ENCODE data around the gene ZNF525. TPM values are rescaled to one million over a fixed set of nuclear protein-coding genes. Genes with fewer than 3 reads are reported as not detected.
A peak's percentile ranks its signal among the peaks of the same experiment; 100 is the strongest.
"Not testable (repeated sequence)": the region's sequence is repeated elsewhere in the genome, so short reads cannot be mapped to it uniquely, and the experiment has no call there.

Gene ZNF525
- total RNA-seq, 4 donors from 2014 or later = 9.2 to 14.5 (median 11.8) TPM

DNA sequence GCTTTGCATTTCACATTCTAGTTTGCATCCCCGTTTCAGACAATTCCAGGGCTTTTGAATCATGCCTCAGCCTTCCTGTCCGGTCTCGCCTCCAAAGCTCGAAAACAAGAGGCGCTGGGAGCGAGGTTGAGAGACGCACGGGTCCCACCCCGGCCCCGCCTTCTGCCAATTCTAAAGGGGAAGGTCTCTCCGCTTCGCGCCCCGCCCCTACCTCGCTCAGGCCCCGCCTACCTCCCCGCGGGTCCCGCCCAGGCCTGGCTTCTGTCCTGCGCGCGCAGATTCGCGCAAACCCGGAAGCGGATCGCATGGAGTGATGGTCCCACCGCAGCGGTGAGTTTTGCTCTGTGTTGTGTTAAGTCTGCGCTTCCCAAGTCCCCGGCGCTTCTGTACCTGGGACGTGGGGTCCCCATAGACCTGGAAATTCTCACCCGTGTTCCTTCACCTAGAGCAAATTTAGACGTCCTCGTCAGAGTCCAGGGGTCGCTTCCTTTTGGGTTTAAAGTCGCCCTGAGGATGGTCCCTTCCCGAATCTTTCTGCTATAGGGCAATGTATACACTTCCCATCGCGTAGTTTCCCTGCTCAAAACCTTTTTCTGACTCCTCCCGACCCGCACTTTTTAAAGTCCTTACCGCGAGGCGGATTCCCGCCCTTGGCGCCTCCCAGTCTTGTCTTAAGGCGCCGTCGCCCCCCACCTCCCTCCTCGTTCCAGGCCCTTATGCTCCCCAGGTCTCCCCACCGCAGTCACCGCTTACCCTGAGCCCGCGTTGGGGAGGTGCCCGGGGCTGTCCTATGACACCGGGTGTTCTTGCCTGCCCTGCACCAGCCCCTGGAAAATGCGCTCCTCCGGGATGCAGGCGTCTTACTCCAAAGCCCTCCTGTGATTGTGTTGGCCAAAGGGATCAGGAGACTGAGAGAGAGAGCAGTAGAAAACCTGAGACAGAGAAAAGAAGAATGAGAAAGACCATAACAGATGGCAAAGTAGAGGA is 31.7 kb upstream of the ZNF525 start, which contains the start of gene ZNF845:
TSS of gene ZNF845 (plus strand) at position 287 of the 987 bp plus-strand sequence. CDS start 7,559 bp downstream, outside the sequence.
- H3K4me1 ChIP-seq = peaks cover 0 to 18% (median 3%) of the 10 kb centered on the region in 3 donors
- peaks cover 0 to 14% of the 10 kb centered on the region in 2 donors for H3K36me3 ChIP-seq
- peak within 1 kb of the TSS; percentile 51 to 85 (median 82) for H3K27ac ChIP-seq
- 0% methylated on average over 8 to 24 of the region's 61 CpGs for WGBS, 2 donors (ENCODE audit: low coverage in 1 of 2)
- H3K27me3 ChIP-seq = peaks cover 5% of the 10 kb centered on the region
- peak within 1 kb of the TSS; percentile 68 for H3K4me3 ChIP-seq
- ATAC-seq = peak; percentile 100
- TF ChIP-seq POLR2AphosphoS5 (IDR thresholded peaks at IDR 0.05) = peak; percentile 76
- TF ChIP-seq POLR2A (IDR thresholded peaks at IDR 0.05) = peak in 1 of 2 donors; percentile 48
- TF ChIP-seq, protein P1, sequence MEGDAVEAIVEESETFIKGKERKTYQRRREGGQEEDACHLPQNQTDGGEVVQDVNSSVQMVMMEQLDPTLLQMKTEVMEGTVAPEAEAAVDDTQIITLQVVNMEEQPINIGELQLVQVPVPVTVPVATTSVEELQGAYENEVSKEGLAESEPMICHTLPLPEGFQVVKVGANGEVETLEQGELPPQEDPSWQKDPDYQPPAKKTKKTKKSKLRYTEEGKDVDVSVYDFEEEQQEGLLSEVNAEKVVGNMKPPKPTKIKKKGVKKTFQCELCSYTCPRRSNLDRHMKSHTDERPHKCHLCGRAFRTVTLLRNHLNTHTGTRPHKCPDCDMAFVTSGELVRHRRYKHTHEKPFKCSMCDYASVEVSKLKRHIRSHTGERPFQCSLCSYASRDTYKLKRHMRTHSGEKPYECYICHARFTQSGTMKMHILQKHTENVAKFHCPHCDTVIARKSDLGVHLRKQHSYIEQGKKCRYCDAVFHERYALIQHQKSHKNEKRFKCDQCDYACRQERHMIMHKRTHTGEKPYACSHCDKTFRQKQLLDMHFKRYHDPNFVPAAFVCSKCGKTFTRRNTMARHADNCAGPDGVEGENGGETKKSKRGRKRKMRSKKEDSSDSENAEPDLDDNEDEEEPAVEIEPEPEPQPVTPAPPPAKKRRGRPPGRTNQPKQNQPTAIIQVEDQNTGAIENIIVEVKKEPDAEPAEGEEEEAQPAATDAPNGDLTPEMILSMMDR (IDR thresholded peaks at IDR 0.05) = no peak
- H3K9me3 ChIP-seq = peaks cover 0 to 4% (median 0%) of the 10 kb centered on the region in 3 donors

DNA sequence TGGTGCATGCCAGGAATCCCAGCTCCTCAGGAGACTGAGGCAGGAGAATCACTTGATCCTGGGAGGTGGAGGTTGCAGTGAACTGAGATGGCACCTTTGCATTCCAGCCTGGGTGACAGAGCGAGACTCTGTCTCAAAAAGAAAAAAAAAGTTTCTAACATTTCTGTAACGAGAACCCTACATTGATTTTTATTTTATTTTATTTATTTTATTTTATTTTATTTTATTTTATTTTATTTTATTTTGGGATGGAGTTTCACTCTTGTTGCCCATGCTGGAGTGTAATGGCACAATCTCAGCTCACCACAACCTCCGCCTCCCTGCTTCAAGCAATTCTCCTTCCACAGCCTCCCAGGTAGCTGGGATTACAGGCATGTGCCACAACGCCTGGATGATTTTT is 21.1 kb upstream of the ZNF525 start:
- peaks cover 4 to 100% of the 10 kb centered on the region in 2 donors for H3K36me3 ChIP-seq
- ATAC-seq, H3K4me3 ChIP-seq, H3K27me3 ChIP-seq, H3K27ac ChIP-seq, H3K4me1 ChIP-seq: not testable (repeated sequence)
- WGBS, 2 donors (ENCODE audit: low coverage in 1 of 2) = 95 to 100% methylated on average over 1 to 2 of the region's 4 CpGs
- peaks cover 0 to 69% (median 0%) of the 10 kb centered on the region in 3 donors for H3K9me3 ChIP-seq

DNA sequence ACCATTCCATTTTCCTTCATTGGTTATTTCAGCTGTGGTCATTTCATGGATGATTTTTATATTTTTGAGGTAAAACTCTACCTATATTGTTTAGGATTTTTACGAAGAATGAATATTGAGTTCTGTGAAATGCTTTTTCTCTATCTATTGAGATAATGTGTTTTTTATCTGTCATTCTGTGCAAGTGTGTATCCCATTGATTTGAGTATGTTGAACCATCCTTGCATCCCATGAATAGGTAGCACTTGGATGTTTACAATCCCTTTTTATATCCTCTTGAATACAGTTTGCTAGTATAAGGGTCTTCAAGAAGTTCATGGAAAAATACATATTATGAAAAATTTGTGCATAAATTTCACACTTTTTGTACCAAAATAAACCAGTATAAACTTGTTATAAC is 9.8 kb upstream of the ZNF525 start:
- H3K4me3 ChIP-seq = no peak overlapping the region
- no peaks in the 10 kb centered on the region for H3K27me3 ChIP-seq
- H3K9me3 ChIP-seq = peaks cover 5 to 80% (median 9%) of the 10 kb centered on the region in 3 donors
- no peaks in the 10 kb centered on the region for H3K4me1 ChIP-seq
- ATAC-seq = no peak
- whole genome bisulfite sequencing, 2 donors (ENCODE audit: low coverage in 1 of 2) = 94 to 100% methylated on average over 1 of the region's 1 CpG
- peaks cover 10 to 47% of the 10 kb centered on the region in 2 donors for H3K36me3 ChIP-seq
- no peak overlapping the region for H3K27ac ChIP-seq
- no peak for TF ChIP-seq POLR2A (IDR thresholded peaks at IDR 0.05)
- TF ChIP-seq POLR2AphosphoS5 (IDR thresholded peaks at IDR 0.05) = no peak
- TF ChIP-seq EP300 (IDR thresholded peaks at IDR 0.05) = no peak
- TF ChIP-seq, protein P1 (IDR thresholded peaks at IDR 0.05) = no peak

DNA sequence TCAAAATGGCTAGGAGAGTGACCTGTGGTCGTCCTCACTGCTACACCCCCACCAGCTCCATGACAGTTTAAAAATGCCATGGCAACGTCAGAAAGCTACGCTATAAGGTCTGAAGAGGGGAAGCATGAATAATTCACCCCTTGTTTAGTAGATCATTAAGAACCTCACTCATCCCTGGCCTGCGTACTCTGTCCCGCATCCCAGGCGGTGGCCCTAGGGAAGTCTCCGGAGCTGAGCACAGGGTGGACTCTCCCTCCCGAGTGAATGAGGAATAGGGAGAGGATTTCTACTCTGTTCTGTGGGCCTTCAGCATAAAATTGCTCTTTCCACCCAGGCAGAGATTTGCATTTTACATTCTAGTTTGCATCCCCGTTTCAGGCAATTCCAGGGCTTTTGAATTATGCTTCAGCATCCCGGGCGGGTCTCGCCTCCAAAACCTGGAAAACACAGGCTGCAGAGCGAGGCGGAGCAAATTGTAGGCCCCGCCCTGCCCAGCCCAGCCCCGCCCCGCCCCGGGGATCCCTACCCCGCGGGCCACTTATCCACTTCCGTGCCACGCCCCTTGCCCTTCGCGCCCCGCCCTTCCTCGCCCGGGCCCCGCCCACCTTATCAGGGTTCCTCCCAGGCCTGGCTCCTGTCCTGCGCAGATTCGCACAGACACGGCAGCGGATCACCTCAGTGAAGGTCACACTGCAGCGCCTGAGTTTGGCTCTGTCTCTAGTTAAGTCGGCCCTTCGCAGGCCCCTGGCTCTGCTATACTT is 7.5 kb upstream of the ZNF525 start:
- H3K36me3 ChIP-seq = peaks cover 0 to 24% of the 10 kb centered on the region in 2 donors

DNA sequence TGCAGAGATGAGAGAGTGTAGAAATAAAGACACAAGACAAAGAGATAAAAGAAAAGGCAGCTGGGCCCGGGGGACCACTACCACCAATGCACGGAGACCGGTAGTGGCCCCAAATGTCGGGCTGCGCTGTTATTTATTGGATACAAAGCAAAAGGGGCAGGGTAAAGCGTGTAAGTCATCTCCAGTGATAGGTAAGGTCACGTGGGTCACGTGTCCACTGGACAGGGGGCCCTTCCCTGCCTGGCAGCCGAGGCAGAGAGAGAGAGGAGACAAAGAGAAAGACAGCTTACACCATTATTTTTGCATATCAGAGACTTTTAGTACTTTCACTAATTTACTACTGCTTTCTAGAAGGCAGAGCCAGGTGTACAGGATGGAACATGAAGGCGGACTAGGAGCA is 5.4 kb upstream of the ZNF525 start:
- H3K27me3 ChIP-seq, H3K4me3 ChIP-seq, ATAC-seq, H3K4me1 ChIP-seq, H3K36me3 ChIP-seq, H3K27ac ChIP-seq: not testable (repeated sequence)
- 91 to 97% methylated on average over 9 to 10 of the region's 10 CpGs for WGBS, 2 donors (ENCODE audit: low coverage in 1 of 2)
- peaks cover 0 to 37% (median 2%) of the 10 kb centered on the region in 3 donors for H3K9me3 ChIP-seq

More for the DNA sequence above, 7.5 kb upstream of the ZNF525 start:
- Histone ChIP-seq H3K27me3 (no peaks in the 10 kb centered on the region), H3K9me3 (peaks cover 2 to 58% (median 4%) of the 10 kb centered on the region in 3 donors), H3K4me3 (no peak overlapping the region), H3K27ac (no peak overlapping the region), H3K4me1 (no peaks in the 10 kb centered on the region)
- TF ChIP-seq POLR2AphosphoS5 (IDR thresholded peaks at IDR 0.05) (no peak), EP300 (IDR thresholded peaks at IDR 0.05) (no peak), POLR2A (IDR thresholded peaks at IDR 0.05) (no peak)
- TF ChIP-seq, protein P1 (IDR thresholded peaks at IDR 0.05) = no peak
- WGBS, 2 donors (ENCODE audit: low coverage in 1 of 2) = 81% methylated on average over 11 of the region's 35 CpGs; no CpG with 5 or more reads in 1 of the 2 donors
- no peak for ATAC-seq
